NCI-H2029 (cell line): ENCODE measurements around the gene TCAIM.
"Not testable (repeated sequence)": the region's sequence is repeated elsewhere in the genome, so short reads cannot be mapped to it uniquely, and the experiment has no call there.

Experiments used
- DNase-seq: peaks from one replicate; lab custom pipeline; 2025; lab: John Stamatoyannopoulos, UW

Gene TCAIM

DNA sequence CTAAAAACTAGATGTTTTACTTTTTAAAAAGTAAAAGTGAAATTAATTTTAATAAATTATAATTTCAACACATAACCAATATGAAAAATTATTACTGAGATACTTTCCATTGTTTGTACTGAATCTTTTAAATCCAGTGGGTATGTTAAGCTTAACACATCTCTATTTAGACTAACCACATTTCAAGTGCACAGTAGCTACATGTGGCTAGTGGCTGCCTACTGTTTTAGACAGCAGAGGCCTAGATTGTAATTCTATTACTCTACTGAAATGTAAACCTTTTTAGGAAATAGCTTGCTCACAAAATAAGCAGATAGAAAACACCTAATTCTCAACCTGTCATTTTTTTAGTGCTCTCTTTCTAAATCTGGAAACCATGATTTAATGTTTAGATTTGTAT lies 4.9 kb downstream of the TCAIM start:
- DNase-seq: no peak

- not testable (repeated sequence) for DNase-seq
Measured at GRCh38 chr3:44346590-44346989, 8.0 kb downstream of the TCAIM start.

GRCh38 chr3:44348993-44349392 lies 10.4 kb downstream of the TCAIM start:
- DNase-seq: no peak

DNA sequence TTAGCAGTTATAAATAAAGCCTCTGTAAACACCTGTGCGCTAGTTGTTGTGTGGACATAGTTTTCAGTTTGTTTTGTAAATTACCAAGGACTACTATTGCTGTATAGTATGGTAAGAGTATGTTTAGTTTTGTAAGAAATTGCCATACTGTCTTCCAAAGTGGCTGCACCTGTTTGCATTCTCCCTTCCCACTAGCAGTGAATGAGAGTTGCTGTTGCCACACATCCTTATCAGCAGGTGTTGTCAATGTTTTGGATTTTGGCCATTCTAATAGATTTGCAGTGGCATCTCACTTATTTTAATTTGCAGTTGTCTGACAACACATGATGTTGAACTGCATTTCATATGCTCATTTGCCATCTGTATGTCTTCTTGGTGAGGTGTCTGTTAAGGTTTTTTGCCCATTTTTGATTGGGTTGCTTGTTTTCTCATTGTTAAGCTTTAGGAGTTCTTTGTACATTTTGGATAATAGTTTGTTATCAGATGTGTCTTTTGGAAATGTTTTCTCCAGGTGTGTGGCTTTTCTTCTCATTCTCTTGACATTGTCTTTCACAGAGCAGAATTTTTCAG lies 14.9 kb downstream of the TCAIM start:
- no peak for DNase-seq

DNA sequence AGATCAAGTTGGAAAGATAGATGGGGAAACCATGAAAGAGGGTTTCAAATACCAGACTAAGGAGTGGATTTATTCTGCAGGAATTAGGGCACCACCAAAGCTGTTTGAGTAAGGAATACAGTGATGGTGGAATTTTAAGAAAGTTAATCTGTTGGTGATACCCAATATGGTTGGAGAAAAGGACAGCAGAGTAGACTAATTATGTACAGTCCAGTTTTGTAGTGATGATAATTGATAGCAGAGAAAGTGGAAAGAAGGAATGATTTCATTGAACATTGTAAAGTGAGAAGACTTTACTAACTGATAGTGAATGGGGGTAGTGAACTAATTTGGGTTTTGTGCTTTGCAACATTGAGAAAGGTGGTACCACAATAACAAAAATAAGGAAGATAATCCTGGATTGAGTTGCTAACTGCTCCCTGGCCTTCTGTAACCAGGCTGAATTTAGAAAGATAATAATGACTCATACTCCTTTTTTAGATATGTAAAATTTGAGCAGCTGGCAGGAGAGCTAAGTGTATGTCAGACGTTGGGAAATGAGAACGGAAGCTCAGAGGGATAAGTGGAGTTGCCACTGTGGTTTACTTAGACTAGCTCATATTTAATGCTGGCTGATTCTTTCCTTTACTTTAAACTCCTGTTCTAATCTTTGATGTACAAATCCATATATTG lies 16.9 kb downstream of the TCAIM start:
- peak; percentile 35 for DNase-seq

DNA sequence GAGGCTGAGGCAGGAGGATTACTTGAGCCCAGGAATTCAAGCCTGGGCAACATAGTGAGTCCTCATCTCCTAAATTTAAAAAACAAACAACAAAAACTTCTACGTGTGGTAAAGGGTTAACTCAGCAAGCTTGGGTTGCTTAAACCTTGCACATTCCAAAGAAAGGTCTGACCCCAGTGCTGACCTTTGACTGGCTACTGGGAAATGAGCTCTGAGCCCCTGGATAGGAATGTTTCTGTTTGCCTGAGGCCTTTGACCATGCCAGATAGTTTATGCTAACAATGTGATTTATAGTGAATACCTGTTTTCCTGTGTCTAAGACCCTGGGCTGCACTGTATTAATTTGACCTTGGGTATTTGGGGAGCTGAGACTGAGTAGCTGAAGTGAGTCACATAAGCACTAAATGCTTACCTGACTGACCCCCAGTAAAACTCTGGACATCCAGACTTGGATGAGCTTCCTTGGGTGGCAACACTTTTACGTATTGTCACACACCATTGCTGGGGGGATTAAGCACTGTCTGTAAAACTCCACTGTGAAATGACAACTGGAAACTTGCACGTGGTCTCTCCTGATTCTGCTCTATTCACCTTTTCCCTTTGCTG lies 20.7 kb downstream of the TCAIM start:
- no peak for DNase-seq

- no peak for DNase-seq
Measured at GRCh38 chr3:44363591-44363990, 25.0 kb downstream of the TCAIM start.

DNA sequence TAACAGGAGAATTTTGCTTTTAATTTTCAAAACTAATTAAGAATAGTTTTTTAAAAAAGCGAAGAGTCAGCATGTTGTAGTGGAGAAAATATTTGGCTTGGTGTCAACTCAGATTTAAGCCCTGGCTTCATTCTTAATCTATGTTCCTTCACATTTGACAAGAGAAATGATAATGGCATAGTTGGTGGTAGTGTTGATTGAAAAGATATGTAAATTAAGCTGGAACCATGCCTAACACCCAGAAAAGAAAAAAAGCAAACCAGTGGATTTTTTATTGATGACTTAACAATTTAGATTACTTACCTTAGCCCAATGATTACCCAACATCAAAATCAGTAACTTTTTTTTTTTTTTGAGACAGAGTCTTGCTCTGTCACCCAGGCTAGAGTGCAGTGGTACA lies 27.4 kb downstream of the TCAIM start:
- DNase-seq: no peak

DNA sequence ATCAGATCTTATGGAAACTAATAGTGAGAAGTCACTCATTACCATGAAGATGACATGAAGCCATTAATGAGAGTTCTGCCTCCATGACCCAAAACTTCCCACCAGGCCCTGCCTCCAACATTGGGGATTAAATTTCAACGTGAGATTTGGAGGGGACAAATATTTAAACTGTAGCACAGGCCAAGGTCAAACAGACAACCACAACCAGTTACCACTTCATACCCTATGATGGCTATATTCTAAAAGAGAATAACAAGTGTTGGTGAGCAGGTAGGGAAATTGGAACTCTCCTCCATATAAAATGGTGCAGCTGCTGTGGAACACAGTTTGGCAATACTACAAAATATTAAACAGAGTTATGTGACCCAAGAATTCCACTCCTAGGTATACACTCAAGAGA lies 36.9 kb downstream of the TCAIM start:
- no peak for DNase-seq

GRCh38 chr3:44387404-44387803 lies 48.8 kb downstream of the TCAIM start:
- no peak for DNase-seq

- DNase-seq: no peak
Measured at GRCh38 chr3:44392489-44392888, 53.9 kb downstream of the TCAIM start.

GRCh38 chr3:44395714-44396113 lies 57.1 kb downstream of the TCAIM start:
- DNase-seq: no peak

DNA sequence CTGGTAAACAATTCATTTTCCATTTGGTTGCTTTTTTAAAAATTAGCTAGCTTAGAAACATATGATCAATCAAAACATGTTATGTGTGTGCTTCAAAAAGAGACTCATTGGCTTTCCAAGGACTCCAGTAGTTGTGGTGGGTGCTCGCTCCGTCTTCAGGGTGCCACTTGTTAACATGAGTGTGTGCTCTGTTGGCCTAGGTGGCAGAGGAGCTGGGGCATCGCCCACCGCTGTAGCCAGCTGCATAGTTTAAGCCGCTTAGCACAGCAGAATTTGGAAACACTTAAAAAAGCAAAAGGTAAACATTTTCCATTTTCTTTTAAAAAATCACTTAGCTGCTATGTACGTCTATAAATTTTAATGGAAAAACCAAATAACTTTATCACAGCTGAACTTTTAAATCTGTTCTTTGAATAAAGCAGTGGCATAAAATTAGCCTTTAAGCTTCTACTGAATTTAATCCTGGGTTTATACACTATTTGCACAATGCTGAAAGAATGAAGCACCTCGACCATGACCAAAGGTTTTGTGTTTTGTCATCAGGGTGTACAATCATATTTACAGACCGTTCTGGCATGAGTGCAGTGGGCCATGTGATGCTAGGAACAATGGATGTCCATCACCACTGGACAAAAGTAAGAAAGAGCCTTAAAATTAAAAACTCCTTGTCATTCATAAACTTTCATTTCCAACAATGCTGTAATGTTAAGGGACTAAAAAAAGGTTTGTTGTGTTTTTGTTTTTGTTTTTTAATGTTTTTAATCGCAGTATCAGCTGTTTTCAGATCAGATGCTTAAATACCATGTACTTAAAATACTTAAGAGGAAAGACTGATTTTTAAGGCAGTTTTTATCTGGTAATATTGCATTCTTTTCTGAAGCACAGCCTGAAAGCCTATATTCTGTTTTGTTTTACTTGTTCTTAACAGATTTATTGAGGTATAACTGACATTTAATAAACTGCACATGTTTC lies 57.9 kb downstream of the TCAIM start:
- DNase-seq: peak; percentile 48

DNA sequence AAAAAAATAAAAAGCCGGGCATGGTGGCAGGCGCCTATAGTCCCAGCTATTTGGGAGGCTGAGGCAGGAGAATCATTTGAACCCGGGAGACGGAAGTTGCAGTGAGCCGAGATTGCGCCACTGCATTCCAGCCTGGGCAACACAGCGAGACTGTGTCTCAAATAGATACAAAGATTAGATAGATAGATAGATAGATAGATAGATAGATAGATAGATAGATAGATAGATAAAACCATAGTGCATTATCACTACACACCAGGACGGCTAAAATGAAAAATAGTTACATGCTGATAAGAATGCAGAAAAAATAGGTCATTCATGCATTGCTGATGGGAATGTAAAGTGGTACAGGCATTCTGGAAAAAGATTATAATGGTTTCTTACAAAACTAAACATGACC lies 59.7 kb downstream of the TCAIM start:
- not testable (repeated sequence) for DNase-seq

GRCh38 chr3:44398853-44399252 lies 60.3 kb downstream of the TCAIM start:
- DNase-seq: no peak

DNA sequence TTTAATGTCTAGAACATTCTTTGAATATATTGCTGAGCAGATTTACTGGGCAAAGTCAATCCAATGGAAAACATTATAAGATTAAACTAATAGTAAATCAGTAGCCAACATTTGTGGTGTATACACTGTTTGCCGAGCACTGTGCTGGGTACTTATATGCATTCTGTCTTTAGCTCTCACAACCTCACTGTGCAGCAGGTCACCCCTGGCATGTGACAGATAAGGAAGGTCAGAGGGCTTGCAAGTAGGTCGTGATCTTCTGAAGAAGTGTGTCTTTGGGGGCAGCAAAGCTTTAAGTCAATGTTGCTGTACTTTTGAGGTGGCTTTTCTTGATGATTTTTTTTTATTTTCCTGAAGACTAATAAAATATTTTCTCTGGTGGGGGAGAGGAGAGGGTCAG lies 62.2 kb downstream of the TCAIM start:
- DNase-seq: no peak

- DNase-seq: no peak
Measured at GRCh38 chr3:44402548-44402947, 64.0 kb downstream of the TCAIM start.

DNA sequence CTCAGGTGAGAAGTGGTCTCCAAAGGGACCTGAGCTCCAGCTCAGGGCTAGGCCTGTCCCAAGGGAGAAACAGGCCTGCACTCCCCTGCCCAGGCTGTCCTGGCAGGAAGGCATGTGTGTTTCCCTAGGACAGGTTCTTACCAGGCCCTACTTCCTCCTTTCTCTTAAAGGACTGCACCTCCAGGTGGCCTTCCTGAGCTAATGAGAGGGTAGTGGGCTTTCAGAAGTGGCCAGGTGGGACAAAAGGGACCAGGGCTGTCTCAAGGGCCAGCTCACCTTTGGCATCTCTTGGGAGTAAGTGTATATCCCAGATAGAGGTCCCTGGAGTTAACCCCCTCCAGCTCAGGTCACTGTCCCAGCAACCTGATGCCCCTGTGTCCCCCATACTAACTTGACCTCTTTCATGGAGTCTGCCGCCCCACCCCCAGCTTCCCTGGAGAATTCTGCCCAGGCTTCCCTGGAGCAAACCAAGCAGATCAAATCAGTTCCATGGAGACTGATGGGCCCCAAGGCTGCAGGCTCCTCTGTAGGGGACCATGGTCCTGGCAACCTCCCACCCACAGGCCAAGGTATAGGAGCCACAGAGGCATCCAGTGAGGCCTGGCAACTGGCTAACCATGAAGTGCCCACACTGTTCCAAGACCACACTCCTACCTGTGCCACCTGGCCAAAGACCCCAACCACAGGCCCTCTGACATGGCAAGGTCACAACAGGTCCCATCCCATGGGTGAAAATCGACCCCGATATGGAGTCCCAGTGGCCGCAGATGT lies 71.3 kb downstream of the TCAIM start:
- DNase-seq: no peak

DNA sequence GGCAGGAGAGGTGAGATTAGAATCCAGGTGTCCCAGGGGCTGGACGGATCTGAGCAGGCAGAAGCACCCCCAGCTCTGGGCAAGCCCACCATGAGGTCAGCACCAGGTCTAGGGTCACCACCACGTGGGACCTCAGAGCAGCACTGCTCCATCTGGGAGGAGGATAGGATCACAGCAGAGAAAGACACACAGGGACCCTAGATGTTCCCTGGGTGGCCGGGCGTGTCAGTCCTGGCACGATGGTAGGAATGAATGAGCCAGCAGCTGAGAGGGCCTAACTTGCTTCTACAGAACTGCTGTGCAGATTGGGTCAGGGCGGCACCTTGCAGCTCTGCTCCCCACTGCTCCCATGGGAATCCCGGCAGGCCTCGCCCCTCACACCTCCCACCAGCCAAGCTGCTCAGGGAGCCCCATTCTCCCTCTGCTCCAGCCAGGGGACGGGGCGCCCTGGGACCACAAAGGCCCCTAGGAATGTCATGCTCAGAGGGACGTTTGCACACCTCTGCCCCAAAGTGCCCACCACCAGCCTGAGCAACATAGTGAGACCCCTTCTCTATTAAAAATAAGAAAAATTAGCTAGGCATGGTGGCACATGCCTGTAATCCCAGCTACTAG lies 72.6 kb downstream of the TCAIM start:
- no peak for DNase-seq

- DNase-seq: no peak
Measured at GRCh38 chr3:44412365-44412764, 73.8 kb downstream of the TCAIM start.

DNA sequence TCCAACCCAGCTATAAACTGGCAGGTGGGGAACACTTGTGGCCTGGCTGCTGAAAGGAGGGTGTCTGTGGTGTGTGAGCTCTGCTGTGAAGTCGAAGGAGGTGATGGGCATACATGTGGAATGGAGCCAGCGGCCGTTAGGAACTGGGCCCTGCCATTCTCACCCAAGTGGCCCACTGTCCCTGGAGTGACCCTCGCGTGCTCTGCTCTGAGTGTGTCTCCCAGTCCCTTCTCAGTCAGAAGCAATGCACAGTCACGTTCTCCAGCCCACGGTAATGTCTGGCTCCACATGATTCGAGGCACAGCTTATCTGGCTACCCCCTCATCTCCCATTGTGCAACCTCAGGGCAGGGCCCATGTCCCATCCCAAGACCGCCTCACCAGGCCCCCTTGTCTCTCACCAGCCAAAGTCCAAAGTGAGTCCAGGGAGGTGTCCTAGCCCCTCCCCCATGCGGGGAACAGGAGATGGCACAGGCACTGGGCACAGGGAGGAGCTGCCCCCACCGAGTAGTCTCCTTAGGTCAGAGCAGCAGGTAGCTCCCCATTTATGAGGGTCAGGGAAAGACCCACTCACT lies 76.0 kb downstream of the TCAIM start:
- no peak for DNase-seq
